ENCODE measurements around the gene SYT3. TPM values are rescaled to one million over a fixed set of nuclear protein-coding genes. Genes with fewer than 3 reads are reported as not detected.

SYT3 gene
- polyA plus RNA-seq (2013, experiment 1 of 2) = 1.5 TPM
- 1.3 TPM for polyA plus RNA-seq (2013, experiment 2 of 2)

- Histone ChIP-seq H2AK5ac (ENCODE audit: low read length) (no peak within 1 kb of the TSS), H3K4me1 (ENCODE audit: control insufficient read depth, low read depth, low read length) (no peaks in the 10 kb centered on the region), H3K23ac (ENCODE audit: low read length) (no peak within 1 kb of the TSS), H2BK15ac (replicated peaks; ENCODE audit: low read depth) (no peak within 1 kb of the TSS), H3K18ac (ENCODE audit: low read length) (peak within 1 kb of the TSS; percentile 45), H4K8ac (ENCODE audit: low read depth, low read length) (no peak within 1 kb of the TSS), H3K4ac (ENCODE audit: low read depth, low read length) (no peak within 1 kb of the TSS), H2BK120ac (ENCODE audit: low read depth, low read length) (no peak within 1 kb of the TSS), H3K27me3 (ENCODE audit: insufficient read depth, low read length, poor library complexity) (no peaks in the 10 kb centered on the region), H3K27ac (ENCODE audit: low read depth, low read length) (no peak within 1 kb of the TSS), H3K4me3 (ENCODE audit: low read length) (peak within 1 kb of the TSS; percentile 40), H2BK5ac (ENCODE audit: low read length) (no peak within 1 kb of the TSS), H4K5ac (ENCODE audit: low read length) (no peak within 1 kb of the TSS), H3K79me1 (ENCODE audit: low read length) (no peaks in the 10 kb centered on the region), H3K79me2 (ENCODE audit: control insufficient read depth, insufficient read depth, low read length) (no peaks in the 10 kb centered on the region), H3K36me3 (ENCODE audit: control insufficient read depth, insufficient read depth, low read length) (no peaks in the 10 kb centered on the region), H3K9ac (ENCODE audit: low read length) (peak within 1 kb of the TSS; percentile 71), H3K56ac (ENCODE audit: low read length) (peak within 1 kb of the TSS; percentile 78), H3K4me2 (ENCODE audit: low read length) (peak within 1 kb of the TSS; percentile 79)
- WGBS (ENCODE audit: extremely low coverage, insufficient coverage, low lambda C conversion rate) = no CpG with 5 or more reads among the region's 76 CpGs
- peak; percentile 71 for DNase-seq
These were observed at the start of gene SYT3 for GRCh38 chr19:50639121-50640112. Gene SYT3, minus strand, starts transcription at chr19:50639881. Its CDS starts 2,470 bp downstream, at chr19:50637411.

GRCh38 chr19:50688766-50689165 is 49.1 kb upstream of the SYT3 start:
- Histone ChIP-seq H2BK15ac (replicated peaks; ENCODE audit: low read depth) (no peak overlapping the region), H3K79me2 (ENCODE audit: control insufficient read depth, insufficient read depth, low read length) (no peaks in the 10 kb centered on the region), H3K56ac (ENCODE audit: low read length) (no peak overlapping the region), H3K27ac (ENCODE audit: low read depth, low read length) (no peak overlapping the region), H2BK120ac (ENCODE audit: low read depth, low read length) (no peak overlapping the region), H3K36me3 (ENCODE audit: control insufficient read depth, insufficient read depth, low read length) (no peaks in the 10 kb centered on the region), H3K9ac (ENCODE audit: low read length) (no peak overlapping the region), H3K18ac (ENCODE audit: low read length) (no peak overlapping the region), H3K23ac (ENCODE audit: low read length) (no peak overlapping the region), H3K27me3 (ENCODE audit: insufficient read depth, low read length, poor library complexity) (peaks cover 34% of the 10 kb centered on the region), H2AK5ac (ENCODE audit: low read length) (no peak overlapping the region), H3K4me2 (ENCODE audit: low read length) (no peak overlapping the region), H3K4me1 (ENCODE audit: control insufficient read depth, low read depth, low read length) (no peaks in the 10 kb centered on the region), H3K4ac (ENCODE audit: low read depth, low read length) (no peak overlapping the region), H3K79me1 (ENCODE audit: low read length) (no peaks in the 10 kb centered on the region), H4K8ac (ENCODE audit: low read depth, low read length) (no peak overlapping the region), H3K4me3 (ENCODE audit: low read length) (no peak overlapping the region), H4K5ac (ENCODE audit: low read length) (no peak overlapping the region), H2BK5ac (ENCODE audit: low read length) (no peak overlapping the region)
- WGBS (ENCODE audit: extremely low coverage, insufficient coverage, low lambda C conversion rate) = no CpG with 5 or more reads among the region's 19 CpGs
- DNase-seq = no peak

GRCh38 chr19:50686310-50687032 is 46.8 kb upstream of the SYT3 start:
- WGBS (ENCODE audit: extremely low coverage, insufficient coverage, low lambda C conversion rate) = no CpG with 5 or more reads among the region's 50 CpGs
- Histone ChIP-seq H3K27ac (ENCODE audit: low read depth, low read length) (no peak overlapping the region), H3K4ac (ENCODE audit: low read depth, low read length) (no peak overlapping the region), H2BK120ac (ENCODE audit: low read depth, low read length) (no peak overlapping the region), H3K4me3 (ENCODE audit: low read length) (no peak overlapping the region), H3K56ac (ENCODE audit: low read length) (no peak overlapping the region), H3K79me2 (ENCODE audit: control insufficient read depth, insufficient read depth, low read length) (no peaks in the 10 kb centered on the region), H4K8ac (ENCODE audit: low read depth, low read length) (no peak overlapping the region), H3K79me1 (ENCODE audit: low read length) (no peaks in the 10 kb centered on the region), H2BK15ac (replicated peaks; ENCODE audit: low read depth) (no peak overlapping the region), H3K4me2 (ENCODE audit: low read length) (no peak overlapping the region), H3K18ac (ENCODE audit: low read length) (no peak overlapping the region), H2BK5ac (ENCODE audit: low read length) (no peak overlapping the region), H3K4me1 (ENCODE audit: control insufficient read depth, low read depth, low read length) (no peaks in the 10 kb centered on the region), H3K27me3 (ENCODE audit: insufficient read depth, low read length, poor library complexity) (peaks cover 22% of the 10 kb centered on the region), H3K9ac (ENCODE audit: low read length) (no peak overlapping the region), H3K36me3 (ENCODE audit: control insufficient read depth, insufficient read depth, low read length) (no peaks in the 10 kb centered on the region), H3K23ac (ENCODE audit: low read length) (no peak overlapping the region), H2AK5ac (ENCODE audit: low read length) (no peak overlapping the region), H4K5ac (ENCODE audit: low read length) (no peak overlapping the region)
- no peak for DNase-seq

- Histone ChIP-seq H3K4me1 (ENCODE audit: control insufficient read depth, low read depth, low read length) (no peaks in the 10 kb centered on the region), H3K36me3 (ENCODE audit: control insufficient read depth, insufficient read depth, low read length) (no peaks in the 10 kb centered on the region), H3K27ac (ENCODE audit: low read depth, low read length) (no peak overlapping the region), H3K27me3 (ENCODE audit: insufficient read depth, low read length, poor library complexity) (peaks cover 2% of the 10 kb centered on the region), H4K8ac (ENCODE audit: low read depth, low read length) (no peak overlapping the region), H3K23ac (ENCODE audit: low read length) (no peak overlapping the region), H3K4me2 (ENCODE audit: low read length) (no peak overlapping the region), H2AK5ac (ENCODE audit: low read length) (no peak overlapping the region), H2BK15ac (replicated peaks; ENCODE audit: low read depth) (no peak overlapping the region), H3K4ac (ENCODE audit: low read depth, low read length) (no peak overlapping the region), H3K79me1 (ENCODE audit: low read length) (no peaks in the 10 kb centered on the region), H4K5ac (ENCODE audit: low read length) (no peak overlapping the region), H2BK120ac (ENCODE audit: low read depth, low read length) (no peak overlapping the region), H3K9ac (ENCODE audit: low read length) (no peak overlapping the region), H3K56ac (ENCODE audit: low read length) (no peak overlapping the region), H3K79me2 (ENCODE audit: control insufficient read depth, insufficient read depth, low read length) (no peaks in the 10 kb centered on the region), H2BK5ac (ENCODE audit: low read length) (no peak overlapping the region), H3K4me3 (ENCODE audit: low read length) (no peak overlapping the region), H3K18ac (ENCODE audit: low read length) (no peak overlapping the region)
- DNase-seq = peak; percentile 70
- WGBS (ENCODE audit: extremely low coverage, insufficient coverage, low lambda C conversion rate) = no CpG with 5 or more reads among the region's 23 CpGs
These were observed 39.8 kb upstream of the SYT3 start for GRCh38 chr19:50679177-50680125.

GRCh38 chr19:50678323-50678722 is 38.6 kb upstream of the SYT3 start:
- Histone ChIP-seq H2BK15ac (replicated peaks; ENCODE audit: low read depth) (no peak overlapping the region), H3K27me3 (ENCODE audit: insufficient read depth, low read length, poor library complexity) (peaks cover 2% of the 10 kb centered on the region), H4K5ac (ENCODE audit: low read length) (no peak overlapping the region), H2AK5ac (ENCODE audit: low read length) (no peak overlapping the region), H3K79me2 (ENCODE audit: control insufficient read depth, insufficient read depth, low read length) (no peaks in the 10 kb centered on the region), H3K36me3 (ENCODE audit: control insufficient read depth, insufficient read depth, low read length) (no peaks in the 10 kb centered on the region), H3K4me1 (ENCODE audit: control insufficient read depth, low read depth, low read length) (no peaks in the 10 kb centered on the region), H4K8ac (ENCODE audit: low read depth, low read length) (no peak overlapping the region), H3K27ac (ENCODE audit: low read depth, low read length) (no peak overlapping the region), H3K9ac (ENCODE audit: low read length) (no peak overlapping the region), H2BK5ac (ENCODE audit: low read length) (no peak overlapping the region), H3K23ac (ENCODE audit: low read length) (no peak overlapping the region), H3K4me2 (ENCODE audit: low read length) (no peak overlapping the region), H2BK120ac (ENCODE audit: low read depth, low read length) (no peak overlapping the region), H3K56ac (ENCODE audit: low read length) (no peak overlapping the region), H3K4ac (ENCODE audit: low read depth, low read length) (no peak overlapping the region), H3K79me1 (ENCODE audit: low read length) (no peaks in the 10 kb centered on the region), H3K18ac (ENCODE audit: low read length) (no peak overlapping the region), H3K4me3 (ENCODE audit: low read length) (no peak overlapping the region)
- DNase-seq = no peak
- WGBS (ENCODE audit: extremely low coverage, insufficient coverage, low lambda C conversion rate) = no CpG with 5 or more reads among the region's 3 CpGs

Data from mesendoderm (in vitro differentiated cells).